ENCODE measurements around the gene GPHN.

The GPHN gene

GRCh38 chr14:66850258-66850888, 342.4 kb downstream of the GPHN start:
- DNase-seq (ENCODE audit: low read depth, low spot score): no peak
- no peak overlapping the region for H3K4me3 ChIP-seq (ENCODE audit: low read length)

- DNase-seq (ENCODE audit: low read depth, low spot score): no peak
These were observed 345.4 kb downstream of the GPHN start for GRCh38 chr14:66853311-66853710.

GRCh38 chr14:66857867-66858266, 349.9 kb downstream of the GPHN start:
- DNase-seq (ENCODE audit: low read depth, low spot score): no peak
- H3K4me3 ChIP-seq (ENCODE audit: low read length): no peak overlapping the region

More at GRCh38 chr14:66853311-66853710, 345.4 kb downstream of the GPHN start:
- no peak overlapping the region for H3K4me3 ChIP-seq (ENCODE audit: low read length)

GRCh38 chr14:66859063-66859671, 351.2 kb downstream of the GPHN start:
- no peak for DNase-seq (ENCODE audit: low read depth, low spot score)
- H3K4me3 ChIP-seq (ENCODE audit: low read length): no peak overlapping the region

GRCh38 chr14:66881596-66881995, 373.6 kb downstream of the GPHN start:
- no peak for DNase-seq (ENCODE audit: low read depth, low spot score)
- H3K4me3 ChIP-seq (ENCODE audit: low read length): no peak overlapping the region

GRCh38 chr14:66884149-66884548, 376.2 kb downstream of the GPHN start:
- no peak overlapping the region for H3K4me3 ChIP-seq (ENCODE audit: low read length)
- no peak for DNase-seq (ENCODE audit: low read depth, low spot score)

GRCh38 chr14:66900719-66901118, 392.8 kb downstream of the GPHN start:
- DNase-seq (ENCODE audit: low read depth, low spot score): no peak
- H3K4me3 ChIP-seq (ENCODE audit: low read length): no peak overlapping the region

GRCh38 chr14:66910311-66910840, 402.4 kb downstream of the GPHN start:
- no peak overlapping the region for H3K4me3 ChIP-seq (ENCODE audit: low read length)
- DNase-seq (ENCODE audit: low read depth, low spot score): no peak

- DNase-seq (ENCODE audit: low read depth, low spot score): no peak
- H3K4me3 ChIP-seq (ENCODE audit: low read length): no peak overlapping the region
These were observed 408.5 kb downstream of the GPHN start for GRCh38 chr14:66916421-66916820.

GRCh38 chr14:66918527-66918926, 410.6 kb downstream of the GPHN start:
- DNase-seq (ENCODE audit: low read depth, low spot score): no peak
- H3K4me3 ChIP-seq (ENCODE audit: low read length): no peak overlapping the region

- no peak overlapping the region for H3K4me3 ChIP-seq (ENCODE audit: low read length)
- no peak for DNase-seq (ENCODE audit: low read depth, low spot score)
These were observed 412.2 kb downstream of the GPHN start for GRCh38 chr14:66920196-66920595.

GRCh38 chr14:66923251-66923650, 415.3 kb downstream of the GPHN start:
- no peak for DNase-seq (ENCODE audit: low read depth, low spot score)

GRCh38 chr14:66939409-66939808, 431.5 kb downstream of the GPHN start:
- H3K4me3 ChIP-seq (ENCODE audit: low read length): no peak overlapping the region
- no peak for DNase-seq (ENCODE audit: low read depth, low spot score)

More at GRCh38 chr14:66923251-66923650, 415.3 kb downstream of the GPHN start:
- no peak overlapping the region for H3K4me3 ChIP-seq (ENCODE audit: low read length)

- DNase-seq (ENCODE audit: low read depth, low spot score): peak; percentile 45
These were observed 436.9 kb downstream of the GPHN start for GRCh38 chr14:66944872-66945271.

GRCh38 chr14:66955159-66955558, 447.2 kb downstream of the GPHN start:
- no peak for DNase-seq (ENCODE audit: low read depth, low spot score)
- H3K4me3 ChIP-seq (ENCODE audit: low read length): no peak overlapping the region

More at GRCh38 chr14:66944872-66945271, 436.9 kb downstream of the GPHN start:
- no peak overlapping the region for H3K4me3 ChIP-seq (ENCODE audit: low read length)

- H3K4me3 ChIP-seq (ENCODE audit: low read length): no peak overlapping the region
- DNase-seq (ENCODE audit: low read depth, low spot score): no peak
These were observed 451.6 kb downstream of the GPHN start for GRCh38 chr14:66959437-66960050.

GRCh38 chr14:66965831-66966230, 457.9 kb downstream of the GPHN start:
- H3K4me3 ChIP-seq (ENCODE audit: low read length): no peak overlapping the region
- DNase-seq (ENCODE audit: low read depth, low spot score): no peak

- H3K4me3 ChIP-seq (ENCODE audit: low read length): no peak overlapping the region
- DNase-seq (ENCODE audit: low read depth, low spot score): no peak
These were observed 464.5 kb downstream of the GPHN start for GRCh38 chr14:66972469-66972868.

- H3K4me3 ChIP-seq (ENCODE audit: low read length): no peak overlapping the region
- DNase-seq (ENCODE audit: low read depth, low spot score): no peak
These were observed 466.6 kb downstream of the GPHN start for GRCh38 chr14:66974397-66975025.

- no peak overlapping the region for H3K4me3 ChIP-seq (ENCODE audit: low read length)
- no peak for DNase-seq (ENCODE audit: low read depth, low spot score)
These were observed 467.3 kb downstream of the GPHN start for GRCh38 chr14:66975251-66975650.

Data from Jurkat, Clone E6-1 (cell line).